Neutrophil (primary cell): ENCODE data around the gene TDP2.
"Not testable (repeated sequence)": the region's sequence is repeated elsewhere in the genome, so short reads cannot be mapped to it uniquely, and the experiment has no call there.

ENCODE experiments used
- H3K27ac ChIP-seq: fragments of 200-600 bp; sonication (generic); 2 replicates; pipeline ENCODE4 v1.5.1; 2016; ENCODE audit warnings: mild to moderate bottlenecking, moderate library complexity
- H3K27me3 ChIP-seq: fragments of 200-600 bp; sonication (generic); 2 replicates; pipeline ENCODE4 v1.6.0; 2016; ENCODE audit warnings: mild to moderate bottlenecking
- H3K36me3 ChIP-seq: fragments of 200-600 bp; sonication (generic); 2 replicates; pipeline ENCODE4 v1.5.1; 2017
- H3K4me1 ChIP-seq, 2 experiments: fragments of 200-600 bp in 1 of 2; sonication (generic) in 1 of 2; 1 replicate in 1 of 2; 2 replicates in 1 of 2; pipeline versions ENCODE4 v1.5.1 to v1.6.1; 2013 to 2016; ENCODE audit warnings: low read depth in 1 of 2, low read length in 1 of 2, mild to moderate bottlenecking in 1 of 2, moderate library complexity in 1 of 2; ENCODE audit not compliant: control insufficient read depth in 1 of 2, insufficient read depth in 1 of 2
- H3K4me3 ChIP-seq, 2 experiments: fragments of 200-600 bp in 1 of 2; sonication (generic) in 1 of 2; 1 replicate in 1 of 2; 2 replicates in 1 of 2; pipeline ENCODE4 v1.5.1; 2013 to 2016; ENCODE audit warnings: low read depth in 1 of 2, low read length in 1 of 2, mild to moderate bottlenecking in 1 of 2, moderate library complexity in 1 of 2
- H3K9me3 ChIP-seq: fragments of 200-600 bp; sonication (generic); 2 replicates; pipeline ENCODE4 v1.5.1; 2016
- TF ChIP-seq, protein P1 (sequence below): fragments of 200-600 bp; sonication (generic); IDR thresholded peaks from 2 replicates; pipeline ENCODE4 v1.5.1; 2016; ENCODE audit warnings: antibody characterized with exemption

TDP2 gene

DNA sequence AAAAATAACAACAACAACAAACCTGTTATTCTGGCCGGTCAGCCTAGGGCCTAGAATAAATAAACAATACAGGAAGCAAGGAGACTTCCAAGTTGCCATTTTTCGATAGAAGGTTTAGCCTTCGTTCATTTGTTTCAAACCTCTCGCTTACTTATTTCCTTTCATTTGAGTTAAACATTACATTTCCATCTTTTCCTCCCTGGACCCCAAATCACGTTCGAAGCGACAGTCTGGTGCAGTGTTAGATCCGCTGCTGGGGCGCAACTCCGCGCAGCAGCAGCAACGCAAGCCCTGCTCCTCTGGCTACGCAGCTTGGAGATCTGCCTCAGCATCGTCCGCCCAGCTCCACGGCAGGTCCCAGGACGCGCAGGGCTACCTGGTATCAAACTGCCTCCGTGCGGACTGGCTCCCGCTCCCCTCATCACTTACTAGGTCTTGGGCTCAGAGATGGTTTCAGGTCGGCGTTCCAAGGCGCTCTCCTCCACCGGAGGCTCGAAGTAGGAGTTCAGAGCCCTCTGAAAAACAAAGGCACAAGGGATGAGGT, 530 bp downstream of the TDP2 start:
- H3K4me3 ChIP-seq: peak overlapping the region; percentile 79 to 98
- H3K36me3 ChIP-seq: peaks cover 35% of the 10 kb centered on the region
- TF ChIP-seq, protein P1, sequence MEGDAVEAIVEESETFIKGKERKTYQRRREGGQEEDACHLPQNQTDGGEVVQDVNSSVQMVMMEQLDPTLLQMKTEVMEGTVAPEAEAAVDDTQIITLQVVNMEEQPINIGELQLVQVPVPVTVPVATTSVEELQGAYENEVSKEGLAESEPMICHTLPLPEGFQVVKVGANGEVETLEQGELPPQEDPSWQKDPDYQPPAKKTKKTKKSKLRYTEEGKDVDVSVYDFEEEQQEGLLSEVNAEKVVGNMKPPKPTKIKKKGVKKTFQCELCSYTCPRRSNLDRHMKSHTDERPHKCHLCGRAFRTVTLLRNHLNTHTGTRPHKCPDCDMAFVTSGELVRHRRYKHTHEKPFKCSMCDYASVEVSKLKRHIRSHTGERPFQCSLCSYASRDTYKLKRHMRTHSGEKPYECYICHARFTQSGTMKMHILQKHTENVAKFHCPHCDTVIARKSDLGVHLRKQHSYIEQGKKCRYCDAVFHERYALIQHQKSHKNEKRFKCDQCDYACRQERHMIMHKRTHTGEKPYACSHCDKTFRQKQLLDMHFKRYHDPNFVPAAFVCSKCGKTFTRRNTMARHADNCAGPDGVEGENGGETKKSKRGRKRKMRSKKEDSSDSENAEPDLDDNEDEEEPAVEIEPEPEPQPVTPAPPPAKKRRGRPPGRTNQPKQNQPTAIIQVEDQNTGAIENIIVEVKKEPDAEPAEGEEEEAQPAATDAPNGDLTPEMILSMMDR: no peak
- no peaks in the 10 kb centered on the region for H3K9me3 ChIP-seq
- peaks cover 33 to 38% of the 10 kb centered on the region in 2 experiments for H3K4me1 ChIP-seq
- peak overlapping the region; percentile 95 for H3K27ac ChIP-seq
- H3K27me3 ChIP-seq: no peaks in the 10 kb centered on the region

DNA sequence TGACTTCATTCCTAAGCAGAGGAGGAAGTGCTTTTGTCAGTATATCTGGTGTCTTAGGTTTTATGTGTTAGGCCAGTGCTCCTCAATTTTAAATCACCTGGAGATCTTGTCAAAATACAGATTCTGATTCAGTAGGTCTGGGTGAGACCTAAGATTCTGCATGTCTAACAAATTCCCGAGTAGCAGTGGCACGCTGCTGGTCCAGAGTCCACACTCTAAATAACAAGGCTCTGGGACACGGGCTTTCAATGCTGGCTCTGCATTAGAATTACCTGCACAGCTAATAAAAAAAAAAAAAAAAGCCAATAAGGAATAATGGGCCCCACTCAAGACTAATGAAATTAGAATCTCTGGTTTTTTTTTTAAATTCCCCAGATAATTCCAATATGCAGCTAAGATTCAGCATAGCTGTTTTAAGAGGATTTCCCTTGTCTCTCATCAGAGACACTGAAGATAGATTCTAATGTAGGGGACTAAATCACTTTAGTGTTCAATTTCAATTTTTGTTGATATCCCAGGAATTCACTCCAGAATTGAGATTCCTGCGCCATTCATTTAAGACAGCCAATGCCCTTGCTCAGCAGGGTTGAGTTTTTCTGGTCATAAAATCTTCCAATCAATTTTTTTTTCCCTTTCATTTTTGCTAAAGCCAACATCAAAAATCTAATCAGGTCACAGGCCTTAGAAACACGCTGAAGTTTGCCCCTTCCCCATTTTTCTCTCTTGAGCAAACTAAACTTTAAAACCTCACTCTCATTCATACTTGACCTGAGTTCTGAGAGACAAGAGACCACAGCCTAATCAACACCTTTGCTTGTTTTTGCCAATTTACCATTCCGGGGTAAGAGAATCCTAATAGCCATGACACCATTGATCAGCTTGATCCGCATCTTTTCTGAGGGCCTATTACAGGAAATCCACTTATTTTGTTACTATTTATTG, 2.4 kb downstream of the TDP2 start:
- Histone ChIP-seq H3K9me3 (no peaks in the 10 kb centered on the region), H3K4me1 (peaks cover 45 to 53% of the 10 kb centered on the region in 2 experiments), H3K27me3 (no peaks in the 10 kb centered on the region), H3K36me3 (peaks cover 35% of the 10 kb centered on the region), H3K27ac (peak overlapping the region; percentile 95), H3K4me3 (peak overlapping the region; percentile 79 to 98)
- TF ChIP-seq, protein P1: no peak

DNA sequence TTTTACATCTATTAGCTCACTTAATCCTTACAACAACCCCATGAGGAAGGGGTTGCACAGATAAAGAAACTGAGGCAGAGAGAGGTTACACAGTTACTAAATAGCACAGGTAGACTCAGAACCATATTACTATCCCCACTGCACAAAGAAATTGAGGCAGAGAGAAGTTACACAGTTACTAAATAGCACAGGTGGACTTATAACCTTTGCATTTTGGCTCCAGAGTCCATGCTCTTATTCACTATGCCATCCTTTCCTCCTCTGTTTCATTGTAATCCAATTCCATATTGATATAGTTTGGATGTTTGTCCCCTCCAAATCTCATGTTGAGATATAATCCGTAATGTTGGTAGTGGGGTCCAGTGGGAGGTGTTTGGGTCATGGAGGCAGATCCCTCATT, 3.5 kb downstream of the TDP2 start:
- Histone ChIP-seq H3K4me1 (peaks cover 55 to 64% of the 10 kb centered on the region in 2 experiments), H3K4me3 (no peak overlapping the region), H3K27ac (peak overlapping the region; percentile 95), H3K36me3 (peaks cover 38% of the 10 kb centered on the region), H3K9me3 (no peaks in the 10 kb centered on the region), H3K27me3 (no peaks in the 10 kb centered on the region)
- TF ChIP-seq, protein P1: no peak

DNA sequence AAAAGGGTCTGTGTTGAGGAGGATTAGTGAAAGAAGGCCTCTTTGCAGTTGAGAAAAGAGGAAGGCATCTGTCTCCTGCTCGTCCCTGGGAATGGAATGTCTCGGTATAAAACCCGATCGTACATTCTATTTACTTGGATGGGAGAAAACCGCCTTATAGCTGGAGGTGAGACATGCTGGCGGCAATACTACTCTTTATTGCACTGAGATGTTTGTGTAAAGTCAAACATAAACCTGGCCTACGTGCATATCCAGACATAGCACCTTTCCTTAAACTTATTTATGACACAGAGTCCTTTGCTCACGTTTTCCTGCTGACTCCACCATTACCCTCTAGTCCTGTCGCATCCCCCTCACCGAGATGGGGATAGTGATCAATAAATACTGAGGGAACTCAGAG, 4.5 kb downstream of the TDP2 start:
- Histone ChIP-seq H3K4me1 (peaks cover 54 to 63% of the 10 kb centered on the region in 2 experiments), H3K27me3 (no peaks in the 10 kb centered on the region), H3K4me3 (no peak overlapping the region), H3K27ac (peak overlapping the region; percentile 97), H3K9me3 (no peaks in the 10 kb centered on the region), H3K36me3 (peaks cover 41% of the 10 kb centered on the region)
- TF ChIP-seq, protein P1: no peak

DNA sequence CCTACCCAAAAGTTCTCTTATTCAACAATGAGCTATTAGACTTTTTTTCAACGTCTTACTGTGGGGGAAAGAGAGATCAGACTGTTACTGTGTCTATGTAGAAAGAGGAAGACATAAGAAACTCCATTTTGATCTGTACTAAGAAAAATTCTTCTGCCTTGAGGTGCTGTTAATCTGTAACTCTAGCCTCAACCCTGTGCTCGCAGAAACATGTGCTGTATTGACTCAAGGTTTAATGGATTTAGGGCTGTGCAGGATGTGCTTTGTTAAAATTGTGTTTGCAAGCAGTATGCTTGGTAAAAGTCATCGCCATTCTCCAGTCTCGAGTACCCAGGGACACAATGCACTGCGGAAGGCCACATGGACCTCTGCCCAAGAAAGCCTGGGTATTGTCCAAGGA, 4.9 kb downstream of the TDP2 start:
- H3K9me3 ChIP-seq, H3K27me3 ChIP-seq, H3K4me3 ChIP-seq: not testable (repeated sequence)
- H3K4me1 ChIP-seq: peaks cover 54 to 65% of the 10 kb centered on the region in 2 experiments
- peaks cover 45% of the 10 kb centered on the region for H3K36me3 ChIP-seq
- H3K27ac ChIP-seq: peak overlapping the region; percentile 97

DNA sequence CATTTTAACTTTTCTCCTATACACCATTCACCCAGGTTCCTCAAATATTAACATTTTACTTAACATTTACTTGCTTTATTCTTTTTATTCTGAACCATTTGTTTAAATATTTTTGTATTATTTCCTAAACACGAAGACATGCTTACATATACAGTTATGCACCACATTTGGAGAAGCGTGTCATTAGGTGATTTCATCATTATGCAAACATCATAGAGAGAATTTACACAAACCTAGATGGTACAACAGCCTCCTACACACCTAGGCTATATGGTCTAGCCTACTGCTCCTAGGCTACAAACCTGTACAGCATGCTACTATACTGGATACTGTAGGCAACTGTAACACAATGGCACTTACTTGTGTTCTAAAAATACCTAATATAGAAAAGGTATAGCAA, 6.6 kb downstream of the TDP2 start:
- TF ChIP-seq, protein P1: no peak
- peak overlapping the region in 1 of 2 experiments; percentile 26 for H3K4me3 ChIP-seq
- peaks cover 53% of the 10 kb centered on the region for H3K36me3 ChIP-seq
- H3K27me3 ChIP-seq: no peaks in the 10 kb centered on the region
- H3K4me1 ChIP-seq: peaks cover 48 to 51% of the 10 kb centered on the region in 2 experiments
- H3K27ac ChIP-seq: peak overlapping the region; percentile 97
- H3K9me3 ChIP-seq: no peaks in the 10 kb centered on the region
